K562 treated with DMSO at 1 percent for 24 hours (cell line): ENCODE results near the gene XAF1. TPM values are rescaled to one million over a fixed set of nuclear protein-coding genes. Genes with fewer than 3 reads are reported as not detected.

Experiments used
- total RNA-seq: library from RNA; unstranded; fragments of 300-600 nt; gene quantifications from 2 replicates; pipeline ENCODE4 v1.2.3, GENCODE V29; 2022; ENCODE audit warnings: low read depth; ENCODE audit not compliant: insufficient read depth

Gene XAF1, protein sequence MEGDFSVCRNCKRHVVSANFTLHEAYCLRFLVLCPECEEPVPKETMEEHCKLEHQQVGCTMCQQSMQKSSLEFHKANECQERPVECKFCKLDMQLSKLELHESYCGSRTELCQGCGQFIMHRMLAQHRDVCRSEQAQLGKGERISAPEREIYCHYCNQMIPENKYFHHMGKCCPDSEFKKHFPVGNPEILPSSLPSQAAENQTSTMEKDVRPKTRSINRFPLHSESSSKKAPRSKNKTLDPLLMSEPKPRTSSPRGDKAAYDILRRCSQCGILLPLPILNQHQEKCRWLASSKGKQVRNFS
- 0.32 and 0.78 TPM in 2 replicates for total RNA-seq

DNA sequence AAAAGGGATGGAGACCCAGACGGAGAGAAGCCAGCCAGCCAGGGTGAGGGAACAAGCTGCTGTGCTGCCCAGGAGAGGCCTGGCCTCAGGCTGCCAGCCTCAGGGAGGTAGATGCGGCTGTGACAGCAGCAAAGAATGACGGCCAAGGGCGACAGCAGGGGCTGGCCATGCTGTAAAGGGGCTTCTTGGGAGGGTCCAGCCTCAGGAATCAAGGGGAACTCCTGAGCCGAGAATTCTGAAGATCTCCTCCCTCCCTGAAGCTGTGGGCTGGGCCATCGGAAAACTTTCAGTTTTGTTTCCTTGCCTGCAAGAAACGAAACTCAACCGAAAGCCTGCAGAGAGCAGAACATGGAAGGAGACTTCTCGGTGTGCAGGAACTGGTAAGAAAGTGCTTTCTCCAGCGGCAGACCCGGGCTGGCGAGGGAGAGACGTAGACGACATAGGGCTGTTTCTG lies at the start of gene XAF1:
Gene XAF1 (plus strand): TSS at position 316 of the 454 bp plus-strand sequence. CDS start 33 bp downstream, at position 349.

DNA sequence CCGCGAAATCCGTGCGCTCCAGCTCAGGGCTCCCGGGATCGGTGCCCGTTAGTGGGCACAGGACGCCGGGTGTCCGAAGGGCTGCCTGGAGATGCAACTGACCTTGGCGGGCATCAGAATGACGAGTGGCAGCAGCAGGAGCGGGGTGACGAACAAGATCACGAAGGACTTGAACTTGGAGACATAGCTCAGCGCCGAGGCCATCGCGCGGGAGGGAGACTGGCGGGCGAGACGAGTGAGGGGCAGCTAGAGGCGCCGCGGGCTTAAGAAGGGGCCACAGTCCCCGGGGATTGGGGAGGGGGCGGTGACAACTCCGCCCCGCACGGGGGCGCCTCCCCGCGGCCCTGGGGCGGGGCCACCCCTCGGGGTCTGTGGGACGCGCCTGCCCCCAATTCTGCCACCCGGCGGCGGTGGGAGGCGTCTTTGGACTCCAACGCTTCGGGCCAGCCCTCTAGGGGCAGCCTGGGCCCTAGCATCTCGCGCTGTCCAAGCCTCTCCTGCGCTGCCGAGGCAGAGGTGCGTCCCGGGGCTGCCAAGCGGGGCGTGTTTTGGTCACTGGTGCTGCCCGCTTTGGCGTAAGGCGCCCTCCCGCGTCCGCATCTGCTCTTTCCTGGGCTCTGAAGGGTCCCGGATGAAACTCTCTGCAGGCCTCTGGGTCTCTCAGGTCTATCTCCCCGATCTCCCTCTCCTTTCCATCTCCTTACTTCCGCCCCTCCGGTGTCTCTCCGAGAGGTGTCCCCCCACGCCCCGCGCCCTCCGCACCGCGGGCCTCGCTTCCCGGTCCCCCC lies 42.5 kb upstream of the XAF1 start, which contains the start of gene SLC13A5:
Gene SLC13A5 (minus strand): TSS at position 240 of the 788 bp plus-strand sequence. CDS start 36 bp downstream, at position 204.

DNA sequence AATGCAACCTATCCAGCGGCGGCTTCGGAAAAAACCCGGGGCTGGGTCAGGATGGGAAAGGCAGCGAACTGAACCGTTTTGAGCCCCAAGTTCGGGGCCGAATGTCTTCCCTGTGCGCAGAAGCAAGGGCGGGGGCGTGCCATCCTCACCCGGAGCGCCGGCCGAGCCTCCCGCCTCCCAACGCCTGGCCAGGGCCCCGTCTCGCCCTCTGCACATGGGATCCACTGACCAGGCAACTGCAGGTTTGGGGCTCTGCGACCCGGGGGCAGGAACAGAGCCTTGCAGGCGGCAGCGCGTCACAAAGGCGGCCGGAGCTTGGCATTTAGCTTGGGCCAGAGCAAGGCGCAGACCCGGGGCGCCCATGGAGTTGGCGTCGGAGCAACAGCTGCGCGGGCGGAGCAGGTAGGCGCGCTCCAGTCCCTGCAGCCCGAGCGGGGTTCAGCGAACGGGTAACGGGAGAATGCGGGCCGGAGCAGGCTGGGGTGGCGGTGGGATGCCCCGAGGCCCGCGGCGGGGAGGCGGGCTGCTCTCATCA lies 20.1 kb downstream of the XAF1 start, which contains the start of gene FBXO39:
Gene FBXO39 (plus strand): TSS at position 345 of the 535 bp plus-strand sequence. CDS start 3,654 bp downstream, outside the sequence.

Other genes with a start within 250 kb of the XAF1 start
- gene PITPNM3, start 199.5 kb upstream of the XAF1 start, total RNA-seq: 0.23 and 0.39 TPM in 2 replicates
- 3.9 TPM in 2 replicates for gene KIAA0753, start 115.3 kb upstream of the XAF1 start, total RNA-seq
- 110 and 145 TPM in 2 replicates for gene TXNDC17, start 115.0 kb upstream of the XAF1 start, total RNA-seq
- gene MED31, start 104.4 kb upstream of the XAF1 start, total RNA-seq: 4.2 and 5.3 TPM in 2 replicates
- 2.3 and 3.4 TPM in 2 replicates for gene C17orf100, start 104.3 kb upstream of the XAF1 start, total RNA-seq
- gene SLC13A5, start 42.7 kb upstream of the XAF1 start, total RNA-seq: not detected in 2 replicates
- gene FBXO39, start 20.2 kb downstream of the XAF1 start, total RNA-seq: not detected in 2 replicates
- not detected in 2 replicates for gene TEKT1, start 75.7 kb downstream of the XAF1 start, total RNA-seq
- gene ALOX12, start 240.0 kb downstream of the XAF1 start, total RNA-seq: 0.52 and 0.79 TPM in 2 replicates